Measurements from ENCODE around the gene GTF2H3.

- TF ChIP-seq CTCF (IDR thresholded peaks at IDR 0.05; ENCODE audit: low read depth, low read length) (no peak), POLR2A (IDR thresholded peaks at IDR 0.05; ENCODE audit: extremely low read depth, insufficient read length) (no peak), MYC (IDR thresholded peaks at IDR 0.05; ENCODE audit: low read depth, low read length) (no peak)
- TF ChIP-seq, protein P1, sequence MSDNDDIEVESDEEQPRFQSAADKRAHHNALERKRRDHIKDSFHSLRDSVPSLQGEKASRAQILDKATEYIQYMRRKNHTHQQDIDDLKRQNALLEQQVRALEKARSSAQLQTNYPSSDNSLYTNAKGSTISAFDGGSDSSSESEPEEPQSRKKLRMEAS (IDR thresholded peaks at IDR 0.05; ENCODE audit: low read depth, low read length), result no peak
Measured at GRCh38 chr12:123617580-123617979, 16.0 kb upstream of the GTF2H3 start.

All from NB4 (cell line).